ENCODE measurements around the gene CYP26B1.

- TF ChIP-seq CTCF (IDR thresholded peaks at IDR 0.05): no peak
- TF ChIP-seq ATF2 (CRISPR knock-in tag; IDR thresholded peaks at IDR 0.05; ENCODE audit: borderline replicate concordance, low read depth): no peak
- TF ChIP-seq NFE2L1 (CRISPR knock-in tag; IDR thresholded peaks at IDR 0.05): no peak
- TF ChIP-seq GABPB1 (CRISPR knock-in tag; IDR thresholded peaks at IDR 0.05): no peak
- no peak for TF ChIP-seq FOXK1 (CRISPR knock-in tag; IDR thresholded peaks at IDR 0.05)
- TF ChIP-seq PRDM15 (CRISPR knock-in tag; IDR thresholded peaks at IDR 0.05): no peak
Observed at GRCh38 chr2:72111061-72111460, 36.6 kb downstream of the CYP26B1 start.

All from WTC11 (cell line).